HG03066 (cell line): Measurements from ENCODE around the gene CHST15.
"Not testable (repeated sequence)": the region's sequence is repeated elsewhere in the genome, so short reads cannot be mapped to it uniquely, and the experiment has no call there.

ENCODE experiments used
- ATAC-seq: cut with Tn5 transposase; IDR thresholded peaks from one replicate; pipeline ENCODE4 v1.9.1; 2021; ENCODE audit warnings: low read depth; ENCODE audit not compliant: unreplicated experiment

CHST15 gene

GRCh38 chr10:124048371-124049290 lies 44.8 kb downstream of the CHST15 start:
- no peak for ATAC-seq

- no peak for ATAC-seq
These were observed 45.8 kb downstream of the CHST15 start for GRCh38 chr10:124047427-124048152.

- ATAC-seq, result no peak
These were observed 47.5 kb downstream of the CHST15 start for GRCh38 chr10:124045801-124046355.

GRCh38 chr10:124045276-124045675 lies 48.1 kb downstream of the CHST15 start:
- no peak for ATAC-seq

GRCh38 chr10:124044143-124044862 lies 49.1 kb downstream of the CHST15 start:
- ATAC-seq, result no peak

GRCh38 chr10:124043310-124044142 lies 49.9 kb downstream of the CHST15 start:
- peak; percentile 85 for ATAC-seq

GRCh38 chr10:124042656-124043309 lies 50.6 kb downstream of the CHST15 start:
- no peak for ATAC-seq

GRCh38 chr10:124041675-124042445 lies 51.5 kb downstream of the CHST15 start:
- ATAC-seq, result no peak

GRCh38 chr10:124040451-124041188 lies 52.8 kb downstream of the CHST15 start:
- ATAC-seq, result no peak

- no peak for ATAC-seq
These were observed 53.9 kb downstream of the CHST15 start for GRCh38 chr10:124039483-124040013.

GRCh38 chr10:124037784-124038183 lies 55.6 kb downstream of the CHST15 start:
- ATAC-seq, result no peak

GRCh38 chr10:124037286-124037685 lies 56.1 kb downstream of the CHST15 start:
- ATAC-seq, result no peak

- no peak for ATAC-seq
These were observed 56.7 kb downstream of the CHST15 start for GRCh38 chr10:124036746-124037145.

GRCh38 chr10:124035928-124036558 lies 57.4 kb downstream of the CHST15 start:
- peak; percentile 98 for ATAC-seq

GRCh38 chr10:124035306-124035927 lies 58.0 kb downstream of the CHST15 start:
- ATAC-seq, result no peak

GRCh38 chr10:124034576-124035305 lies 58.7 kb downstream of the CHST15 start:
- ATAC-seq, result not testable (repeated sequence)
